Small intestine (tissue), 7 donors: ENCODE results near the gene KIRREL3. TPM values are rescaled to one million over a fixed set of nuclear protein-coding genes. Genes with fewer than 3 reads are reported as not detected.
"Not testable (repeated sequence)": the region's sequence is repeated elsewhere in the genome, so short reads cannot be mapped to it uniquely, and the experiment has no call there.

Source experiments
- DNase-seq, 2 donors: peaks; one replicate each; pipeline versions ENCODE4 v3.0.0 to v3.0.0-alpha.2; 2013
- FAIRE-seq: peaks from 2 replicates; lab custom pipeline; 2012; peaks lifted over from hg19 to GRCh38; lab: Jason Lieb, UNC
- H3K27ac ChIP-seq, 3 donors: one replicate each; pipeline ENCODE4 v1.5.1; 2013; ENCODE audit warnings: low read length in 2 of 3, mild to moderate bottlenecking in 2 of 3, control low read depth in 1 of 3, inconsistent platforms in 1 of 3, low read depth in 1 of 3, moderate library complexity in 1 of 3
- H3K27me3 ChIP-seq, 3 donors: one replicate each; pipeline ENCODE4 v1.6.1; 2013; ENCODE audit warnings: low read length in 3 of 3, inconsistent platforms in 1 of 3; ENCODE audit not compliant: control insufficient read depth in 3 of 3, insufficient read depth in 3 of 3
- H3K36me3 ChIP-seq, 3 donors: one replicate each; pipeline ENCODE4 v1.6.1; 2013; ENCODE audit warnings: low read length in 3 of 3, inconsistent platforms in 1 of 3, low read depth in 1 of 3, mild to moderate bottlenecking in 1 of 3, moderate library complexity in 1 of 3; ENCODE audit not compliant: control insufficient read depth in 3 of 3, insufficient read depth in 2 of 3
- H3K4me1 ChIP-seq, 3 donors: one replicate each; pipeline ENCODE4 v1.6.1; 2013; ENCODE audit warnings: low read length in 2 of 3, inconsistent platforms in 1 of 3, low read depth in 1 of 3, mild to moderate bottlenecking in 1 of 3, moderate library complexity in 1 of 3; ENCODE audit not compliant: control insufficient read depth in 3 of 3, insufficient read depth in 2 of 3
- H3K4me3 ChIP-seq, 3 donors: one replicate each; pipeline ENCODE4 v1.5.1; 2013; ENCODE audit warnings: low read length in 3 of 3, control low read depth in 1 of 3, inconsistent platforms in 1 of 3, low read depth in 1 of 3, mild to moderate bottlenecking in 1 of 3, moderate library complexity in 1 of 3
- H3K9me3 ChIP-seq, 2 donors: one replicate each; pipeline ENCODE4 v1.6.1; 2013; ENCODE audit warnings: low read depth in 1 of 2, low read length in 1 of 2; ENCODE audit not compliant: control insufficient read depth in 2 of 2, insufficient read depth in 1 of 2
- WGBS, 3 donors: extraction: QIAGEN DNeasy Blood & Tissue Kit; methylation state at CpG; one replicate each; pipeline ENCODE4 v1.1.7; 2013; 5-methylcytosine and 5-hydroxymethylcytosine counted together
- polyA plus RNA-seq, 4 donors: library from polyadenylated mRNA; stranded (reverse) in 3 of 4; unstranded in 1 of 4; fragments of 200-250 nt in 3 of 4; fragments of 120-200 nt in 1 of 4; gene quantifications; one replicate each; pipeline versions ENCODE4 v1.2.1 to v1.2.3, GENCODE V29; 2013
- donor health status: healthy with polysubstance abuse.
- donor health status: control.
- donor health status: control.
- donor health status: Bipolar disorder and iron deficiency.
- donor health status: healthy.

The KIRREL3 gene
- polyA plus RNA-seq, 4 donors = 0.18 to 0.61 TPM; not detected in 2

DNA sequence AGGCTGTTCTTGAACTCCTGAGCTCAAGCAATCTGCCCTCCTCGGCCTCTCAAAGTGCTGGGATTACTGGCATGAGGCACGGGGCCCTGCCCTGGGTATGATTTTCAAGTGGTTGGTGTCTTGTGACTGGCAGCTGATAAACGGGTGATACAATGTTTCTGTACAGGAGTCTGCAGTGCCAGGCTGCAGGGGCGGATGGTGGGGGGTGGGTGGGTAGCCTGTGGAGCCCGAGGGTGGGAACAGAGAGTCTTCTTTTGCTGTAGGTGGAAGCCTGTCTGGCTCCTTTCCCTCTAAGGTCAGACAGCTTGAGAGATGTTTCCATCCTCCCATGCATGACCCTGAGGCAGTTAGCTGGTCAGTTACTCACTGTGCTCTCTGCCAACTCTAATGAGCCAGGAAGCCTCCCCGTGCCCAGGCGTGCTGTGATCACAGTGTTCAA lies 605.9 kb downstream of the KIRREL3 start:
- DNase-seq, H3K27ac ChIP-seq, H3K4me1 ChIP-seq, FAIRE-seq, H3K9me3 ChIP-seq, H3K4me3 ChIP-seq, H3K27me3 ChIP-seq: not testable (repeated sequence)
- 64 to 78% (median 65%) methylated on average over 5 to 6 of the region's 7 CpGs for WGBS, 3 donors
- peaks cover 0 to 10% (median 0%) of the 10 kb centered on the region in 3 donors for H3K36me3 ChIP-seq

GRCh38 chr11:126394036-126394435 lies 606.5 kb downstream of the KIRREL3 start:
- H3K27me3 ChIP-seq = no peaks in the 10 kb centered on the region
- no peak overlapping the region for H3K4me3 ChIP-seq
- H3K9me3 ChIP-seq = no peaks in the 10 kb centered on the region
- no peak for FAIRE-seq
- no peak for DNase-seq
- H3K4me1 ChIP-seq = no peaks in the 10 kb centered on the region
- WGBS, 3 donors = 81 to 98% (median 90%) methylated on average over 3 of the region's 3 CpGs
- no peak overlapping the region for H3K27ac ChIP-seq
- peaks cover 0 to 10% (median 0%) of the 10 kb centered on the region in 3 donors for H3K36me3 ChIP-seq

DNA sequence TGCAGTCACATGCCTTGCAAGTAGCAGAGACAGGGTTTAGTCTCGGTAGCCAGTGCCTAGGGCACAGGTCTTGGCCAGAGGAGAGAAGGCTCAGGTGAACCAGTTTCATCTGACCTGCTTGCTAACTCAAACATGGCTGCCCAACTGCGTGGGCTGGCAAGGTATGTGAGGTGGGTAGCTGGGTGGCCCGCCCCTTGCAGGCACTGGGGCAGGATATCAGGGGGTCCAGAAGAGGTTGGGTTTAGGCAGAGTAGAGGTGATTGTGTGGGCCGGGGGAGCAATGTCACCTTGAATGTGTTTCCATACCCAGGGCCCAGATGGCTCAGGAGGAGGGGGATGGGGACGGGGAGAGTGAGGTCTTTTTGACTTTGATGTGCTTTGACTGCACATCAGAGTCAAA lies 607.4 kb downstream of the KIRREL3 start:
- FAIRE-seq (no peak), DNase-seq (no peak)
- H3K27me3 ChIP-seq = no peaks in the 10 kb centered on the region
- no peaks in the 10 kb centered on the region for H3K4me1 ChIP-seq
- WGBS, 3 donors = 75 to 83% (median 78%) methylated on average over 5 of the region's 5 CpGs
- peaks cover 0 to 5% (median 0%) of the 10 kb centered on the region in 3 donors for H3K36me3 ChIP-seq
- no peak overlapping the region for H3K4me3 ChIP-seq
- no peaks in the 10 kb centered on the region for H3K9me3 ChIP-seq
- H3K27ac ChIP-seq = peak overlapping the region in 1 of 3 donors; percentile 29

- peak overlapping the region in 1 of 3 donors; percentile 29 for H3K27ac ChIP-seq
- no peaks in the 10 kb centered on the region for H3K27me3 ChIP-seq
- FAIRE-seq = no peak
- DNase-seq = no peak
- no peaks in the 10 kb centered on the region for H3K9me3 ChIP-seq
- 33 to 83% (median 59%) methylated on average over 4 of the region's 4 CpGs for WGBS, 3 donors
- no peak overlapping the region for H3K4me3 ChIP-seq
- H3K4me1 ChIP-seq = no peaks in the 10 kb centered on the region
- H3K36me3 ChIP-seq = peaks cover 0 to 5% (median 0%) of the 10 kb centered on the region in 3 donors
These were observed 607.9 kb downstream of the KIRREL3 start for GRCh38 chr11:126392633-126393013.

- DNase-seq (peak in 1 of 2 donors; percentile 15), FAIRE-seq (no peak)
- Histone ChIP-seq H3K36me3 (peaks cover 0 to 3% (median 0%) of the 10 kb centered on the region in 3 donors), H3K27ac (peak overlapping the region in 1 of 3 donors; percentile 1), H3K4me1 (no peaks in the 10 kb centered on the region), H3K4me3 (no peak overlapping the region), H3K27me3 (no peaks in the 10 kb centered on the region), H3K9me3 (no peaks in the 10 kb centered on the region)
- 58 to 80% (median 67%) methylated on average over 8 of the region's 8 CpGs for WGBS, 3 donors
These were observed 608.5 kb downstream of the KIRREL3 start for GRCh38 chr11:126391970-126392632.

GRCh38 chr11:126391286-126391954 lies 609.1 kb downstream of the KIRREL3 start:
- FAIRE-seq = no peak

GRCh38 chr11:126390272-126390867 lies 610.2 kb downstream of the KIRREL3 start:
- no peak for FAIRE-seq
- no peaks in the 10 kb centered on the region for H3K27me3 ChIP-seq
- H3K27ac ChIP-seq = no peak overlapping the region
- DNase-seq = no peak
- WGBS, 3 donors = 56 to 62% (median 58%) methylated on average over 5 of the region's 5 CpGs
- no peaks in the 10 kb centered on the region for H3K4me1 ChIP-seq
- no peak overlapping the region for H3K4me3 ChIP-seq
- no peaks in the 10 kb centered on the region for H3K9me3 ChIP-seq
- peaks cover 0 to 3% (median 0%) of the 10 kb centered on the region in 3 donors for H3K36me3 ChIP-seq

More at GRCh38 chr11:126391286-126391954, 609.1 kb downstream of the KIRREL3 start:
- Histone ChIP-seq H3K27ac (peak overlapping the region in 1 of 3 donors; percentile 14), H3K9me3 (no peaks in the 10 kb centered on the region), H3K27me3 (no peaks in the 10 kb centered on the region), H3K36me3 (peaks cover 0 to 3% (median 0%) of the 10 kb centered on the region in 3 donors), H3K4me1 (no peaks in the 10 kb centered on the region), H3K4me3 (no peak overlapping the region)
- no peak for DNase-seq
- 69 to 75% (median 70%) methylated on average over 7 of the region's 7 CpGs for WGBS, 3 donors

GRCh38 chr11:126387857-126388256 lies 612.7 kb downstream of the KIRREL3 start:
- Histone ChIP-seq H3K4me1 (no peaks in the 10 kb centered on the region), H3K27ac (no peak overlapping the region)

More at GRCh38 chr11:126387857-126388256, 612.7 kb downstream of the KIRREL3 start:
- Histone ChIP-seq H3K36me3 (peaks cover 0 to 6% (median 0%) of the 10 kb centered on the region in 3 donors), H3K27me3 (no peaks in the 10 kb centered on the region), H3K4me3 (no peak overlapping the region), H3K9me3 (no peaks in the 10 kb centered on the region)
- FAIRE-seq (no peak), DNase-seq (no peak)
- 77 to 79% (median 78%) methylated on average over 5 of the region's 5 CpGs for WGBS, 3 donors
